Measurements from ENCODE around the gene HS6ST3.

HS6ST3 gene

DNA sequence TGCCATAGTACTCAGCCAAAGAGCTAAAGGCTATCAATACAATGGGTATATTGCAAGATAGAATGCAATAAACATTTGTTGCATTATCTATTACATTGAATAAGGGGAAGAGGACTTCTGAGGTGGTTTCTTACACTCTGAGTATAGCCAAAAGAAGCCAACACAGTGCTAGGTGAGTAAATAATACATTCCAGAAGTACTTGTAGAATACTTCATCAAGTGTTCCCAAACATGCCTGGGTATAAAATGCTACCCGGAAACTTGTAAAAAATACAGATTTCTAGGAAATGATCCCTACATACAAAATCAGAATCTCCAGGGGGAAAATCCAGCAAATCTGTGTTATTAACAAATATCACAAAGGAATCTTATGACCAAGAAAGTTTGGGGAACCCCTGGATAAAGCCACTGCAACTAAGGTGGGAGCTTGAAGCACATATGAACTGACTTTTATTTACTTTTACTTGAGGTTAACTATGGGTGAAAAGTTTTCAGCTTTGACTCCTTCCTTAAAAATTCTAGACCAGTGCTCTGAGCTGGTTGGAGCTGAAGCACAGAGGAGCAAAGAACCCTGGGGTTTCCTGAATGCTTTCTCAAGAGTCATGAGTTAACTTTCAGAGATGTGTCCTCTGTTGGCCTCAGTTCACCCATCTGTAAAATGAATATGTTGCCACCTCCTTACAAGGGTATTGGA is 768.4 kb downstream of the HS6ST3 start:
- no peak for DNase-seq

DNA sequence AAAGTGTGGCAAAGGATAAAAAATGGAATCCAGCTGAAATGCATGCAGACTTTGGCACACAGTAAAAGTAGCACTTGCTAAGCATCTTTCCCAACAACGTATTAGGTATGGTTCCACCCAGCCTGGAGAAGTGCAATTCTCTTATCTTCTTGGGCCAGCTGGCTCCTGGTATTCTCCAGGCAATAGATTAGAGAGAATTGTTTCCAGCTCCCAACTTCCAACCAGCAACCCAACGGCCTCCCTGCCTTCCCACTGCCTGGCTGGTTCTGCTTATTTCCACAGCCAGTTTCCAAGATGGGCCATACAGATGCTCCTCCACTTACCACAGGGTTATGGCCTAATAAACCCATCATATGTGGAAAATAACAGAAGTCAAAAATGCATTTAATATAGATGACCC is 771.0 kb downstream of the HS6ST3 start:
- DNase-seq, result no peak

DNA sequence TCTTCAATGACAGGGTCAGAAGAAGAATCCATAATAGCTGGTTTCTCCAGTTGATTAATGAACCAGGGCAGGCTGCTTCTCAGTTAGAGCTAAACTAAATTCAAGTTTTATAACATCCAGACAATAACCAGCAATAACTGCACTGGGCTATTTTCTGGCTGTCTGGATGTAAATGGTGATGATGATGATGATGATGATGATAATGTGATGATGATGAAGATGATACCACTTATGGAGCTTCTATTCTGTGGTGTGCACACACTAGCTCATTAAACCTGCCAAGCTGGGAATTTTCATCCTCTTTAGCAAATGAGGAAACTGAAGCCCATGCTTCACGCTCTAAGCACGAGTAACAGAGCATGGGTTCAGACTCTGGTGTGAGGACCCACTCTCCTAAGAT is 772.2 kb downstream of the HS6ST3 start:
- no peak for DNase-seq

DNA sequence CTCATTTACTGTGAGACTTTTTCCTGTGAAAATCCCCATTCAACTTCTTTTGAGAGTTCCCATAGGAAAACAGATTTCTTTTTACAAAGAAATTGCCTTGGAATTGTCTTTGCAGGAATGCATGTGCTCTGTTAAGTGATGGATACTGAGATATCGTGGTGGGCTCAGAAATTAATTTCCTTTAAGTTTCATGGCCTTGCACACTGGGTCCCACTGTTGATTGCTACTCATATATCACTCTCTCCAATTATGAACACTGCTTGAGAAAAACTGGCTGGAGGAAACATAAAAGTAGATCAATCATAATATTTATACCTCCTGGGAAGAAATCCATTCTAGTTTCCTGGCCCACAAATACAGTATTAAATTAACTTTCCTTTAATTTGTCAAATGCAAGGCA is 773.1 kb downstream of the HS6ST3 start:
- DNase-seq, result no peak

DNA sequence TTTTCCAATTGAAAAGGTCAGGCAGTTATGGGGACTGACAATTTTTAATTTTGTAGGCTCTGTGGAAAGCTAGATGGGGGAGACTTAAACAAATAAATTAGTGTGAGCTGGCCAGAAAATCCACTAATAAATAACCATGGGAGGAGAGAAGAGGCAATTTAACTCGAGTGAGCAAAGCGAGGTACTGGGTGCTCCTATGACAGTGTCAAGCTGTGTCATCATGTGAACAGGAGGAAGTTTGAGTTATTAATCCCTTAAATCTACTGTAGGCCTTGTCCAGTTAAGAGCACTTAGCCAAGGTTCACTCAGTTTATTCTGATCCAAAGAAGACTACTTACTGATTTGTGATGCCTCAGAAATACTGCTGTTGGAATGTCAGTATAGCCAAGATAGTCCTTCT is 781.6 kb downstream of the HS6ST3 start:
- no peak for DNase-seq

DNA sequence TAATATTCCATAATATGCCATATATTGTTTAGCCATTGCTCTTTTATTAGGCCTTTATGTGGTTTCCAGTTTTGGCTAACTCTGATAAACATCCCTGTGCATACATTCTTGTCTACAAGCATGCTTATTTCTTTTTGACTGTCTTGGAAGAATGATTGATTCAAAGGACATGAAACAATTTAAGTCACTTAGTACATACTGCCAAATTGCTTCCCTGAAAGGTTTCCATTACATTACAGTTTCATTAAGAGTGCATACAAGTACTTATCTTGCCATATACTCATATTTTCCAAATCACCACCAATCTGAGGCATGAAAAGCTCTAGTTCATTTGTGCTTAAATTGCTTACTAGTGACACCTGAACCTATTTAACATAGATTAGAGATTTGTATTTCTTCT is 790.5 kb downstream of the HS6ST3 start:
- DNase-seq, result no peak

All from activated T-cell treated with anti-CD3 and anti-CD28 coated beads, Interleukin-2, amount 50 U/mL, for 1 hour (primary cell).